Vagina (tissue), 2 donors: ENCODE measurements around the gene CFAP61. TPM values are rescaled to one million over a fixed set of nuclear protein-coding genes. Genes with fewer than 3 reads are reported as not detected.

ENCODE experiments used
- DNase-seq, 2 donors: peaks; one replicate each; pipeline ENCODE4 v3.0.0-alpha.2; 2017; ENCODE audit errors: extremely low spot score in 2 of 2
- H3K27ac ChIP-seq: fragments of 200-600 bp; sonication (generic); one replicate; pipeline ENCODE4 v1.5.1; 2019
- H3K27me3 ChIP-seq: fragments of 200-600 bp; sonication (generic); one replicate; pipeline ENCODE4 v1.5.1; 2019
- H3K36me3 ChIP-seq, 2 donors: fragments of 200-600 bp; sonication (generic); one replicate each; pipeline ENCODE4 v1.5.1; 2017 to 2019
- H3K4me1 ChIP-seq: fragments of 200-600 bp; sonication (generic); one replicate; pipeline ENCODE4 v1.5.1; 2019
- H3K4me3 ChIP-seq, 2 donors: fragments of 200-600 bp; sonication (generic); 1 replicate in 1 of 2; 2 replicates in 1 of 2; pipeline ENCODE4 v1.5.1; 2016 to 2019
- H3K9me3 ChIP-seq: fragments of 200-600 bp; sonication (generic); one replicate; pipeline ENCODE4 v1.5.1; 2019
- POLR2A ChIP-seq, 2 donors: fragments of 450-650 bp; IDR thresholded peaks; one replicate each; pipeline ENCODE4 v1.6.1; 2017; ENCODE audit warnings: antibody characterized with exemption in 2 of 2, mild to moderate bottlenecking in 2 of 2, moderate library complexity in 2 of 2
- POLR2AphosphoS5 ChIP-seq, 2 donors: sonication (generic); formaldehyde crosslinking; IDR thresholded peaks; one replicate each; pipeline ENCODE4 v1.9.0; 2017; ENCODE audit warnings: antibody characterized with exemption in 2 of 2, mild to moderate bottlenecking in 2 of 2, low read depth in 1 of 2; ENCODE audit not compliant: insufficient read depth in 1 of 2
- intact Hi-C: fragments of 100-400 bp; cut with DNase I; formaldehyde crosslinking; loops from one replicate; pipeline ENCODE4 v1.15.1; 2023
- total RNA-seq: library from RNA; depleted of rRNA; stranded (reverse); fragments of >200 nt; gene quantifications from one replicate; pipeline ENCODE4 v1.2.3, GENCODE V29; 2016
- TF ChIP-seq, protein P1 (sequence below), 3 experiments: fragments of 450-650 bp in 2 of 3; fragments of 200-600 bp in 1 of 3; sonication (generic) in 1 of 3; IDR thresholded peaks; one replicate each; pipeline ENCODE4 v1.5.1; 2017 to 2019; ENCODE audit warnings: antibody characterized with exemption in 3 of 3, mild to moderate bottlenecking in 2 of 3, moderate library complexity in 2 of 3

The CFAP61 gene
- total RNA-seq, 1 donor from 2014 or later = 1.5 TPM

DNA sequence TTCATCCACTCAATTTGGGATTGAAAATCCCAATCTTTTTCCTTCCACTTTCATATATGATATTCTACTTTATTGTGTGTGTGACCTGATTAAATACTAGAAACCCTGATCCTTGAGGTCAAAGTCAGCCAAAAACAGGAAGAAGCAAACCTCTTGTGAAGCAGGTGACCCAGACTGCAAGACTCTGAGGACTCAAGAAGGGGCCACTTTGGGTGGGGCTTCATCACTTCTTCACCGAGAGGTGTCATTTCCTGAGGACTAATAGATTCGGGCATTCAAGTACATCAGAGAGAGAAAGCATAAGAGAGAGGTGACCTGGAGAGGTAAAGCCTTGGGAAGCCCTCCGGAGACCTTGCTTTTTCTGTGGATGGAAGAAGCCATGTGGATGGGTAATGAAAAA, 129.0 kb downstream of the CFAP61 start:
- Histone ChIP-seq H3K27ac (no peak overlapping the region), H3K4me1 (no peaks in the 10 kb centered on the region), H3K9me3 (no peaks in the 10 kb centered on the region), H3K27me3 (no peaks in the 10 kb centered on the region), H3K36me3 (no peaks in the 10 kb centered on the region), H3K4me3 (no peak overlapping the region)
- intact Hi-C loops = no loop called here
- TF ChIP-seq, protein P1, sequence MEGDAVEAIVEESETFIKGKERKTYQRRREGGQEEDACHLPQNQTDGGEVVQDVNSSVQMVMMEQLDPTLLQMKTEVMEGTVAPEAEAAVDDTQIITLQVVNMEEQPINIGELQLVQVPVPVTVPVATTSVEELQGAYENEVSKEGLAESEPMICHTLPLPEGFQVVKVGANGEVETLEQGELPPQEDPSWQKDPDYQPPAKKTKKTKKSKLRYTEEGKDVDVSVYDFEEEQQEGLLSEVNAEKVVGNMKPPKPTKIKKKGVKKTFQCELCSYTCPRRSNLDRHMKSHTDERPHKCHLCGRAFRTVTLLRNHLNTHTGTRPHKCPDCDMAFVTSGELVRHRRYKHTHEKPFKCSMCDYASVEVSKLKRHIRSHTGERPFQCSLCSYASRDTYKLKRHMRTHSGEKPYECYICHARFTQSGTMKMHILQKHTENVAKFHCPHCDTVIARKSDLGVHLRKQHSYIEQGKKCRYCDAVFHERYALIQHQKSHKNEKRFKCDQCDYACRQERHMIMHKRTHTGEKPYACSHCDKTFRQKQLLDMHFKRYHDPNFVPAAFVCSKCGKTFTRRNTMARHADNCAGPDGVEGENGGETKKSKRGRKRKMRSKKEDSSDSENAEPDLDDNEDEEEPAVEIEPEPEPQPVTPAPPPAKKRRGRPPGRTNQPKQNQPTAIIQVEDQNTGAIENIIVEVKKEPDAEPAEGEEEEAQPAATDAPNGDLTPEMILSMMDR (IDR thresholded peaks at IDR 0.05) = no peak
- TF ChIP-seq POLR2A (IDR thresholded peaks at IDR 0.05) (no peak), POLR2AphosphoS5 (IDR thresholded peaks at IDR 0.05; ENCODE audit: insufficient read depth in 1 of 2, low read depth in 1 of 2) (no peak)
- DNase-seq = no peak

DNA sequence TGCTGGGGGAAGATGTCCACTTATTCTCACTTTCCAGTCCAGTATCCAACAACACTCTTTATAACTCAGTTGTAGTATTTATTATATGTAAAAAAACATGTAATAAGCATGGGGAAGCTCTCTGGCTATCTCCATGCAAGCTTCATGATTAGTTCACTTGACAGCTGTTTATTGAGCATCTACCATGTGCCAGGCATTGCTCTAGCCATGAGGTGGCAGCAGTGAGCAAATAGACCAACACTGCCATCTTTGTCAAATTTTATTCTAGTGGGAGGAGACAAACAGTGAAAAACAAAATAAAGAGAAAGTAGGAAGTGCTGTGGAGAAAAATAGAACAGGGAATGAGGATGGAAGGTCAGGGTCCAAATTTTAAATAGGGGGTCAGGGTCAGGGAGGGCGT, 131.8 kb downstream of the CFAP61 start:
- H3K4me3 ChIP-seq = no peak overlapping the region
- H3K27me3 ChIP-seq = no peaks in the 10 kb centered on the region
- TF ChIP-seq POLR2A (IDR thresholded peaks at IDR 0.05) (no peak), POLR2AphosphoS5 (IDR thresholded peaks at IDR 0.05; ENCODE audit: insufficient read depth in 1 of 2, low read depth in 1 of 2) (no peak)
- TF ChIP-seq, protein P1 (IDR thresholded peaks at IDR 0.05) = no peak
- DNase-seq = no peak
- no peaks in the 10 kb centered on the region for H3K36me3 ChIP-seq
- no peaks in the 10 kb centered on the region for H3K4me1 ChIP-seq
- H3K27ac ChIP-seq = no peak overlapping the region
- intact Hi-C loops = no loop called here
- H3K9me3 ChIP-seq = no peaks in the 10 kb centered on the region

DNA sequence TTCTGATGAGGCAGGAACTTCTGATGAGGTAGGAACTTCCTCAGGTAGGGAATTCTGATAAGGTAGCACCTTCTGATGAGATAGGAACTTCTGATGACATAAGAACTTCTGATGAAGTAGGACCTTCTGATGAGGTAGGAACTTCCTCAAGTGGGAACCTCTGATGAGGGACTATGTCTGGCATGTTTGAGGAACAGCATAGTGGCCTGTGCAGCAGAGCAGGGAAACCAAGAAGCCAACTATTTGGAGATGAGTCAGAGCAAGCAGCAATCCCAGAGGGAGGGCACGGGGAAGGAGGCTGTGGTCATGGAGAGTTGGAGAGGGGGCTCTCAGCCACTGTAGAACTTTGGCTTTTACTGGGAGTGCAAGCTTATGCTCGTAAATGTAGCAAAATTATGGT, 132.4 kb downstream of the CFAP61 start:
- no peaks in the 10 kb centered on the region for H3K4me1 ChIP-seq
- no peaks in the 10 kb centered on the region for H3K36me3 ChIP-seq
- no peak overlapping the region for H3K27ac ChIP-seq
- intact Hi-C loops = no loop called here
- H3K4me3 ChIP-seq = no peak overlapping the region
- no peak for DNase-seq
- H3K9me3 ChIP-seq = no peaks in the 10 kb centered on the region
- no peaks in the 10 kb centered on the region for H3K27me3 ChIP-seq
- TF ChIP-seq POLR2AphosphoS5 (IDR thresholded peaks at IDR 0.05; ENCODE audit: insufficient read depth in 1 of 2, low read depth in 1 of 2) = no peak
- TF ChIP-seq, protein P1 (IDR thresholded peaks at IDR 0.05) = no peak
- TF ChIP-seq POLR2A (IDR thresholded peaks at IDR 0.05) = no peak

DNA sequence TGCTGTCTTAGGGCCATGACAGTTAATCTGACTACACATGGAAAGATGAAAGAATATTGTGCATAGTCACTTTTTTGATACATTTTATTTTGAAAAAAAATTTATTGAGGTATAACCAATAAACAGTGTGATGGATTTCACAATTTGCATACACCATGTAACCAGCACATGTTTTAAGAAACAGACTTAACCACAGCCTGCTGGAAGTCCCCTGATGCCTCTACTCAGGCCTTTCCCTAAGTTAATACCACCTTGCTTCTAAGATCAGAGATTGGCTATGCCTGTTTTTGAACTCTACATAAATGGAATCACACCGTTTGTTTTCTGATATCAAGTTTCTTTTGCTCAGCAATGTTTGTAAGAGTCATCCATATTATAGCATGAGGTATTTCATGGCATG, 136.3 kb downstream of the CFAP61 start:
- Histone ChIP-seq H3K36me3 (no peaks in the 10 kb centered on the region), H3K27me3 (no peaks in the 10 kb centered on the region), H3K27ac (no peak overlapping the region), H3K9me3 (no peaks in the 10 kb centered on the region), H3K4me1 (no peaks in the 10 kb centered on the region), H3K4me3 (no peak overlapping the region)
- intact Hi-C loops = no loop called here
- TF ChIP-seq, protein P1 (IDR thresholded peaks at IDR 0.05) = no peak
- no peak for TF ChIP-seq POLR2AphosphoS5 (IDR thresholded peaks at IDR 0.05; ENCODE audit: insufficient read depth in 1 of 2, low read depth in 1 of 2)
- DNase-seq = no peak

DNA sequence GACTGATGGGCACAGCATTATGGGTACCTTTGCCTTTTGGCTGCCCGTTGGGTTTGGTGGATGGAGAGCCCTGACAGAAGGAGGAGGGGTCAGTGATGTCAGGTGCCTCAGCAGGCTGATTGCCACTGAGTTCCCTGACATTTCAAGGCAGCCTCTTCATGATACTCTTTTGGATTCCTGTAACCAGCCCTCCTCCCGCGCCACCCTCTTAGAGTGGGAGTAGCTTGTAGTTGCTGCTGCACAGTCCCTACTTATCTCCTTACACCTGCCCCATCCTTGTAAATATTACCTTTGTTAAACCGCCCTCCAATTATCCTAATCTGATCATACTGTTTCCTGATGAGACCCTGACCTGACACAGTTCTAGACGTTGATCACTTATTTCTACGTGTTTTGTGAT, 140.0 kb downstream of the CFAP61 start:
- H3K27me3 ChIP-seq = no peaks in the 10 kb centered on the region
- TF ChIP-seq, protein P1 (IDR thresholded peaks at IDR 0.05) = no peak
- no peak for TF ChIP-seq POLR2A (IDR thresholded peaks at IDR 0.05)
- TF ChIP-seq POLR2AphosphoS5 (IDR thresholded peaks at IDR 0.05; ENCODE audit: insufficient read depth in 1 of 2, low read depth in 1 of 2) = no peak
- H3K9me3 ChIP-seq = no peaks in the 10 kb centered on the region
- no peaks in the 10 kb centered on the region for H3K36me3 ChIP-seq
- no peak overlapping the region for H3K4me3 ChIP-seq
- no peak for DNase-seq
- intact Hi-C loops = no loop called here
- H3K4me1 ChIP-seq = no peaks in the 10 kb centered on the region
- H3K27ac ChIP-seq = no peak overlapping the region
